Ovary (tissue), 9 donors: ENCODE results near the gene SMYD1. TPM values are rescaled to one million over a fixed set of nuclear protein-coding genes. Genes with fewer than 3 reads are reported as not detected.

ENCODE experiments used
- DNase-seq, 5 donors: peaks; one replicate each; pipeline ENCODE4 v3.0.0-alpha.2; 2019 to 2020
- H3K27ac ChIP-seq, 2 donors: fragments of 200-600 bp; one replicate each; pipeline versions ENCODE4 v1.5.1 to v1.8.0; 2019 to 2022
- H3K27me3 ChIP-seq: fragments of 200-600 bp; one replicate; pipeline ENCODE4 v1.8.0; 2022
- H3K36me3 ChIP-seq: fragments of 200-600 bp; sonication (generic); one replicate; pipeline ENCODE4 v1.5.1; 2019
- H3K4me1 ChIP-seq: one replicate; pipeline ENCODE4 v1.8.1; 2013; ENCODE audit warnings: mild to moderate bottlenecking, moderate library complexity; ENCODE audit not compliant: insufficient read depth
- H3K4me3 ChIP-seq: fragments of 200-600 bp; sonication (generic); one replicate; pipeline ENCODE4 v1.5.1; 2017
- H3K9me3 ChIP-seq, 2 donors: fragments of 200-600 bp in 1 of 2; sonication (generic) in 1 of 2; one replicate each; pipeline versions ENCODE4 v1.5.1 to v1.8.1; 2013 to 2019; ENCODE audit warnings: mild to moderate bottlenecking in 1 of 2, moderate library complexity in 1 of 2
- CTCF ChIP-seq, 3 donors: fragments of 450-650 bp in 2 of 3; fragments of 200-600 bp in 1 of 3; IDR thresholded peaks; one replicate each; pipeline versions ENCODE4 v1.5.1 to v1.8.0; 2016 to 2022; ENCODE audit warnings: antibody characterized with exemption in 3 of 3, mild to moderate bottlenecking in 1 of 3
- EP300 ChIP-seq: sonication (generic); formaldehyde crosslinking; IDR thresholded peaks from one replicate; pipeline ENCODE4 v1.6.1; 2017; ENCODE audit warnings: antibody characterized with exemption
- POLR2A ChIP-seq: fragments of 450-650 bp; IDR thresholded peaks from one replicate; pipeline ENCODE4 v1.6.1; 2017; ENCODE audit warnings: antibody characterized with exemption, mild to moderate bottlenecking, moderate library complexity
- WGBS, 3 donors: extraction: QIAGEN DNeasy Blood & Tissue Kit in 1 of 3; methylation state at CpG; one replicate each; pipeline versions ENCODE4 v1.1.5 to v1.1.7; 2013 to 2017; 5-methylcytosine and 5-hydroxymethylcytosine counted together
- intact Hi-C, 4 donors: fragments of 100-400 bp; cut with DNase I; formaldehyde crosslinking; loops; one replicate each; pipeline versions ENCODE4 v1.11.0 to v1.15.1; 2022 to 2023
- polyA plus RNA-seq, 2 donors: library from polyadenylated mRNA; stranded (reverse); fragments of 200-250 nt in 1 of 2; fragments of 350-450 nt in 1 of 2; fragmentation: Illumina TruSeq in 1 of 2; extraction: RNeasy Lipid Tissue Mini Kit (QIAGEN cat#74804) in 1 of 2; gene quantifications; one replicate each; pipeline ENCODE4 v1.2.3, GENCODE V29; 2013 to 2014
- total RNA-seq, 7 donors: library from RNA; depleted of rRNA in 2 of 7; stranded (reverse); fragments of >200 nt in 2 of 7; fragmentation: NEBNext Ultra II Directional in 3 of 7; extraction: Animal tissue kit (Norgen Biotek cat#: 25700) in 3 of 7; gene quantifications; one replicate each; pipeline versions ENCODE4 v1.1.0 to v1.2.4, GENCODE V29; 2016 to 2023
- donor health status: DM: no; HTN: no; CAD: no; lungs with moderate emphysema.
- donor health status: DM: no; HTN: no; CAD: no.
- donor health status: Bipolar disorder and iron deficiency.
- donor health status: DM: yes; HTN: yes; CAD: no.
- donor health status: DM: no; HTN: no; CAD: no.
- donor health status: DM: yes; HTN: yes; CAD: no.

The SMYD1 gene
- total and polyA plus RNA-seq, 9 donors: 0.05 to 0.10 TPM; not detected in 7

GRCh38 chr2:88098558-88098900, 30.9 kb downstream of the SMYD1 start:
- DNase-seq: no peak

GRCh38 chr2:88099798-88100488, 32.3 kb downstream of the SMYD1 start:
- WGBS, 3 donors: 18 to 28% (median 22%) methylated on average over 5 of the region's 5 CpGs
- H3K4me1 ChIP-seq: no peaks in the 10 kb centered on the region
- no peak overlapping the region for H3K4me3 ChIP-seq
- no peak for TF ChIP-seq EP300
- no peak for TF ChIP-seq POLR2A
- TF ChIP-seq CTCF (IDR thresholded peaks at IDR 0.05): no peak
- H3K27ac ChIP-seq: no peak overlapping the region
- no peaks in the 10 kb centered on the region for H3K27me3 ChIP-seq
- no peaks in the 10 kb centered on the region for H3K9me3 ChIP-seq
- intact Hi-C loops: no loop called here
- no peak for DNase-seq
- H3K36me3 ChIP-seq: no peaks in the 10 kb centered on the region

More at GRCh38 chr2:88098558-88098900, 30.9 kb downstream of the SMYD1 start:
- H3K4me1 ChIP-seq: no peaks in the 10 kb centered on the region
- intact Hi-C loops: no loop called here
- H3K27ac ChIP-seq: no peak overlapping the region
- H3K4me3 ChIP-seq: no peak overlapping the region
- H3K9me3 ChIP-seq: no peaks in the 10 kb centered on the region
- TF ChIP-seq EP300: no peak
- no peaks in the 10 kb centered on the region for H3K27me3 ChIP-seq
- H3K36me3 ChIP-seq: no peaks in the 10 kb centered on the region

GRCh38 chr2:88100489-88100858, 32.8 kb downstream of the SMYD1 start:
- Histone ChIP-seq H3K4me3 (no peak overlapping the region), H3K27ac (no peak overlapping the region), H3K27me3 (no peaks in the 10 kb centered on the region), H3K36me3 (no peaks in the 10 kb centered on the region), H3K4me1 (no peaks in the 10 kb centered on the region), H3K9me3 (no peaks in the 10 kb centered on the region)
- intact Hi-C loops: no loop called here
- TF ChIP-seq EP300 (no peak), CTCF (IDR thresholded peaks at IDR 0.05) (no peak), POLR2A (no peak)
- DNase-seq: no peak
- 60 to 67% (median 66%) methylated on average over 3 of the region's 3 CpGs for WGBS, 3 donors

GRCh38 chr2:88108796-88109195, 41.2 kb downstream of the SMYD1 start:
- 60 to 67% (median 62%) methylated on average over 4 of the region's 4 CpGs for WGBS, 3 donors
- H3K9me3 ChIP-seq: no peaks in the 10 kb centered on the region
- H3K27ac ChIP-seq: no peak overlapping the region
- no peak for DNase-seq
- no peaks in the 10 kb centered on the region for H3K36me3 ChIP-seq
- no peaks in the 10 kb centered on the region for H3K27me3 ChIP-seq
- intact Hi-C loops: no loop called here
- TF ChIP-seq EP300: no peak
- H3K4me3 ChIP-seq: no peak overlapping the region
- no peaks in the 10 kb centered on the region for H3K4me1 ChIP-seq

GRCh38 chr2:88110830-88111229, 43.2 kb downstream of the SMYD1 start:
- DNase-seq: no peak
- Histone ChIP-seq H3K36me3 (no peaks in the 10 kb centered on the region), H3K4me3 (no peak overlapping the region), H3K9me3 (no peaks in the 10 kb centered on the region), H3K27ac (no peak overlapping the region), H3K4me1 (no peaks in the 10 kb centered on the region), H3K27me3 (no peaks in the 10 kb centered on the region)
- intact Hi-C loops: no loop called here
- WGBS, 3 donors: 58 to 71% (median 71%) methylated on average over 2 of the region's 2 CpGs
- TF ChIP-seq CTCF (IDR thresholded peaks at IDR 0.05): no peak
- no peak for TF ChIP-seq POLR2A
